T1000 (cell line): ENCODE results near the gene QSER1.
"Not testable (repeated sequence)": the region's sequence is repeated elsewhere in the genome, so short reads cannot be mapped to it uniquely, and the experiment has no call there.

Experiments
- DNase-seq: peaks from one replicate; lab custom pipeline; 2025; ENCODE audit warnings: mixed read lengths; lab: John Stamatoyannopoulos, UW

QSER1 gene

DNA sequence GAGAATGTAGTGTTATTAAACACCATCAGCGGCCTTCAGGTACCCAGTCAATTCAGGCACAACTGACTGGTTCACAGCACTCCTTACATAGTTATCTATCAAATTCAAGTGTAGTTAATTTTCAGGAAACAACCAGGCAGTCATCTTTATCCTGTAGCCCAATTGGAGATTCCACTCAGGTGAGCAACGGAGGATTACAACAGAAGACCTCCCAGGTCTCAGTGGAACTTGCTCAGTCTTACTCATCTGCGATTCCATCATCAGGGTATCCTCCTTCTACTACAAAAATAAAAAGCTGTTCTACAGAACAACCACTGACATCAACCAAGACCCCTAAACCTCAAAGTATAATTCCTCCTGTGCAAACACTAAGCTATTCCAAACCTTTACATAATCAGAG lies 39.6 kb downstream of the QSER1 start:
- no peak for DNase-seq

DNA sequence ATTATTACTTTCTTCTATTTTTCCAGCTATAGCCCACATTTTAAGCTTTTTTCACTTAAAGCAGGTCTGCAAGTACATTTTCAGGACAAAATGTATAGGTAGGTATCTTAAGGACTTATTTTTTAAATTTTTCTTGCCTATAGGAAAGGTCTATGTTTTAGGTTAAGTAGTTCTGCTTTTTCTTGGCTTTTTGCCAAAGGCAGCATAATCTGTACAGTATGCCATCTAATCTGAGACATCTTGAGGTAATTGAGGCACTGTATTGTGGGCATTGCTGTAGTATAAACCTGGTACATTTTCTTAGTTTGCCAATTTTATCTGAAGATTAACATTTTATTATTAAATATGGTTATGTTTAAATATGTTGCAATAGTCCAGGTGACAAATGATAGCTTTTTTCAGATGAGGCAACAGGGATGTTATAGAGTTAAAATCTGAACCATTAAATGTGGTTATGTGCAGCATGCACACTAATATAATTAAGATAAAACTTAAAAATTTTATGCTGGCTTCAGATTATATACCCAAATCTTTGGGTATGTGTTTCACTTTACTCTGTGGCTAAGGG lies 42.9 kb downstream of the QSER1 start:
- DNase-seq = no peak

GRCh38 chr11:32936178-32936577 lies 43.6 kb downstream of the QSER1 start:
- DNase-seq = not testable (repeated sequence)

DNA sequence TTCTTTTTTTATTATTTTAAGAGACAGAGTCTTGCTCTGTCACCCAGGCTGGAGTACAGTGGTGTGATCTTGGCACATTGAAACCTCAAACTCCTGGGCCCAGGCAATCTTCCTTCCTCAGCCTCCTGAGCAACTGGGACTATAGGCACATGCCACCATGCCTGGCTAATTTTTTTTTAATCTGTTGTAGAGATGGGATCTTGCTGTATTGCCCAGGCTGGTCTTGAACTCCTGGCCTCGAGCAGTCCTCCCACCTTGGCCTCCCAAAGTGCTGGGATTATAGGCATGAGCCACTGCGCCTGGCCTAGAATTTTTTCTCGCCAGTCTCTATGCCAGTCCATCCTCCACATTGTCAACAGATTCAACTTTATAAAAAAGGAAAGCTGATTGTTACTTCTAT lies 44.7 kb downstream of the QSER1 start:
- DNase-seq = not testable (repeated sequence)

DNA sequence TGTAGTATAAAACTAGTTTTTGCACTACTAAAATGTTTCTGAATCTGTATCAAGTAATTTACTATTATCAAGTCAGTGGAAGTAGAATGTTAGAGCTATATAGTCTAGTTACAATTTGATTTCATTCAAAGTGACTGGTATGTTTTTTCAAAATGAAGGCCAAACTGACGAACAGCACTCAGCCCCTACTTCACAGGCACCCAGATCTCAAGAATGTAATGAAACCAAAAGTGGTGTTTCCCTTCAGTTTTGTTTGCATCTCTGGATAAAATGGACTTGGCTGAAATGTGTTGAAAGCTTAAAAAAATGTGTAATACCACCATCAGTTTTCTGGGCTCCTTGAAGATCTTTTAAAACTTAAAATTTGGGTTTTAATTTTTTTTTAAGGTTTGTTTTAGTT lies 46.4 kb downstream of the QSER1 start:
- DNase-seq = no peak

DNA sequence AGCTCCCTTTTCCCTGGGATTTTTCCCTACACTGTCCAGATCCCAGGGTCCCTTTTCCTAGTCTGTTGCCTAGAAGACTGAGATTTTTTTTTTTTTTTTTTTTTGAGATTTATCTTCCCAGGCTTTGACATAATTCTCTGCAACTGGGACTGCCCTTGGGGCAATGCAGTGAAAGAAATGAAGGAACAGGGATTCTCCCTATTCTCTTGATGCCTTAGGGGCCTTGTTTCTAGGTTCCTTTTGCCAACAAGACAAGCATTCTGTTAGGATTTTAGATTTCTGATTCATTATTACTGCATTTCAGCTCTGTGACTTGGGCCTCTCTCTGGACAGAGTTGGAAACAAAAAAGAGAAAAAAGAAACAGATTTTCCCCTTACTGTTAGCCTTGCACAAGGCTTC lies 47.3 kb downstream of the QSER1 start:
- DNase-seq = no peak

DNA sequence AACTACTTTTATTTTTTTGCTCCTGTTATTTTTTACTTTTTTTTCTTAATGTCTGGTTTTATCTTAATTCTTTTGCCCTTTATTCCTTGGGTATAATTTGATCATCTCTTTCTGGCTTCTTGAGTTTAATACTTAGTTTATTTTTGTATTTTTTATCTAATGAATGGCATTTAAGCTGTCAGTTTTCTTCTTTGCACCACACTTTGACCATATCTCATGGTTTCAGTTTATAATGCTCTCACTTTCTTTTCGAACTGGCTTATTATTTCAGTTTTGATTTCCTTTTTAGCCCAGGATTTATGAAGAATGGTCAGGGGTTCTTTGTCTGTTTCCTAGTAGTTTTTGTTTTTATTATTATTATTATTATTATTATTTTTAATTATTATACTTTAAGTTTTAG lies 48.3 kb downstream of the QSER1 start:
- DNase-seq = no peak

GRCh38 chr11:32947978-32948377 lies 55.4 kb downstream of the QSER1 start:
- no peak for DNase-seq

GRCh38 chr11:32949739-32950138 lies 57.1 kb downstream of the QSER1 start:
- DNase-seq = no peak

- no peak for DNase-seq
Observed at GRCh38 chr11:32952421-32952820, 59.8 kb downstream of the QSER1 start.

DNA sequence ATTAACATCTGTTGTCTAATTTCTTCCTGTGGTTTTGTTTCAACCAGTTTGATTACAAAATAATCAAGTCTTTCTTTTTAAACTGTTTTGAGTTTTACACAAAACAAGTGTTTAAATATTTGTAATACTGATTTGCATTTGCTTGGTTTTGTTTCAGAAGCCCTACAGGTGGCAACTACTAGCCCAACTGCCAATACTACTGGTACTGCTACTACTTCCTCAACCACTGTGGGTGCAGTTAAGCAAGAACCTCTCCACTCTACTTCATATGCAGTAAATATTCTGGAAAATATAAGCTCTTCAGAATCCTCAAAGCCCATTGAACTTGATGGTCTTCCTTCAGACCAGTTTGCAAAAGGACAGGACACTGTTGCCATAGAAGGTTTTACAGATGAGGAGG lies 61.1 kb downstream of the QSER1 start:
- DNase-seq = no peak

- no peak for DNase-seq
Observed at GRCh38 chr11:32960553-32961164, 68.0 kb downstream of the QSER1 start.

DNA sequence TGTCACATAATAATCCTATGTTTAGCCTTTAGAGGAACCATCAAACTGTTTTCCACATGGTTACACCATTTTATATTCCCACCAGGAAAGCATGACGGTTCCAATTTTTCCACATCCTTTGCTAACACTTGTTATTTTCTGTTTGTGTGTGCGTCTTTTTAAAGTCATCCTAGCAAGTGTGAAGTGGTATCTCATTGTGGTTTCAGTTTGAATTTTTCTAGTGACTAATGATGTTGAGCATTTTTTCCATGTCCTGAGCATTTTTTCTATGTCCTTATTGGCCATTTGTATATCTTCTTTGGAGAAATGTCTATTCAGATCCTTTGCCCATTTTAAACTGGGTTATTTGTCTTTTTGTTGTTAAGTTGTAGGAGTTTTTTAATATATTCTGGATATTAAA lies 69.4 kb downstream of the QSER1 start:
- no peak for DNase-seq

GRCh38 chr11:32963721-32964120 lies 71.1 kb downstream of the QSER1 start:
- DNase-seq = no peak

GRCh38 chr11:32968541-32968940 lies 75.9 kb downstream of the QSER1 start:
- no peak for DNase-seq

DNA sequence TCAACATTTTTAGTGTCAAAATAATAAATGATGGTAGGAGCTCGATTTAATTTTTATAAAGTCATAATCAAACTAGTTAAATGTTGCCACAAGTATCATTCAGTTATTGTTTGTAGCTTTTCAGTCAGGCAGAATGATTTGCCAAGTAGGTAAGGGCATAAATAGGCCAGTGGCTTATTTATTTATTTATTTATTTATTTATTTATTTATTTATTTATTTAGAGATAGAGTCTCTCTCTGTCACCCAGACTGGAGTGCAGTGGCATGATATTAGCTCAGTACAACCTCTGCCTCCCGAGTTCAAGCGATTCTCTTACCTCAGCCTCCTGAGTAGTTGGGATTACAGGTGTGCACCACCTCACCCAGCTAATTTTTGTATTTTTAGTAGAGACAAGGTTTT lies 79.6 kb downstream of the QSER1 start:
- not testable (repeated sequence) for DNase-seq

DNA sequence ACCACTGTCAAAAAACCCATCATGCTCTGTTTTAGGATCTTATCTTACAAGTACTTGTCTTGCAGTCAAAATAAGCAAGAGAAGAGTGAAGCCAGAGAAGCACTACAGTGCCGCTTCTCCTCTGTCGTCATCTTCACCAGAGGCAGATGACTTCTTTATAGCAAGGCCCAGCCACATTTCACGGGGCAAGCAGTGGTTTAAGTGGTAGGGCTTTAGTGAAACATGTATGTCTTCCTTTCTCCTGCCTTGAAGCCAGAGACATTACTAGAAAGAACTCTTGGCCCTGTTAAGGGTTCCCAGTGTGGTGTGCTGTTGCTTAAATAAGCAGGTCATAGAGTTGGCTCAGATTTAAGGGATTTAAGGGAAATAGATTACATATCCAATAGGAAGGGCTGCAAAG lies 80.2 kb downstream of the QSER1 start:
- DNase-seq = no peak

- no peak for DNase-seq
Observed at GRCh38 chr11:32982626-32983025, 90.0 kb downstream of the QSER1 start.

- no peak for DNase-seq
Observed at GRCh38 chr11:32983506-32983905, 90.9 kb downstream of the QSER1 start.

DNA sequence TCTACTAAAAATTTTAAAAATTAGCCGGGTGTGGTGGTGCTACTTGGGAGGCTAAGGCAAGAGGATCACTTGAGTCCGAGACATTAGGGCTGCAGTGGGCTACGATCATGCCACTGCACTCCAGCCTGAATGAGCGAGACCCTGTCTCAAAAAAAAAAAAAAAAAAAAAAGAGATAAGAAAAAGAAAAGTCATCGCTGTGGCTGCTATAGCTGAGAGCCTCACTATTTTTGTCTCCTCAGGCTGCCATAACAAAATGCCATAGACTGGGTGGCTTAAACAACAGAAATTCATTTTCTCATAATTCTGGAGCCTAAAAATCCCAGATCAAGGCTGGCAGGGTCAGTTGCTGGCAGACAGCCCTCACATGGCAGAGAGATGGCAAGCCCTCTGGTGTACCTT lies 93.0 kb downstream of the QSER1 start:
- no peak for DNase-seq

DNA sequence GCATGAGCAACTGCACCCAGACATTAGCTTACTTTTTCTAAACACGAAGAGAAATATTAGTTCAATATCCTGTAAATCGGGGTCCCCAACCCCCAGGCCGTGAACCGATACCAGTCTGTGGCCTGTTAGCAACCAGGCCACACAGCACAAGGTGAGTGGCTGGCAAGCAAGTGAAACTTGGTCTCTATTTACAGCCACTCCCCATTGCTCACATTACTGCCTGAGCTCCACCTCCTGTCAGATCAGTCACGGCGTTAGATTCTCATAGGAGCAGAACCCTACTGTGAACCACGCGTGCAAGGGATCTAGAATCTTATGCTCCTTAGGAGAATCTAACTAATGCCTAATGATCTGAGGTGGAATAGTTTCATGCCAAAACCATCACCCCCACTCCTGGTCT lies 95.2 kb downstream of the QSER1 start:
- DNase-seq = no peak

GRCh38 chr11:32990481-32990880 lies 97.9 kb downstream of the QSER1 start:
- no peak for DNase-seq

GRCh38 chr11:32991427-32991826 lies 98.8 kb downstream of the QSER1 start:
- no peak for DNase-seq

DNA sequence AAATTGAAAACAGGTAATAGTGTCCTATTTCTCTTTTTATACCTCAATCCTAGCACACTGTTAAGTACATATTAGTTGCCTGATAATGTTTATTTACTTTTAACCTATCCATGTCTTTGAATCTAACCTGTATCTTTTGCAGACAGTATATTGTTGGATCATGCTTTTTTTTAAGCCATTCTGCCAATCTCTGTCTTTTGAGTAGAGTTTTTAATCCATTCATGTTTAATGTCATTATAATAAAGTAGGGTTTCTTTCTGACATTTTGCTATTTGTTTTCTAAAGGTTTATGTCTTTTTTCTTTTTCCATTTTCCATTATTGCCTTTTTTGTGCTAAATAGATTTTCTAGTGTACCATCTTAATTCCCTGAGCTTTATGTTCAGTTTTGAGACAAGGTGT lies 99.3 kb downstream of the QSER1 start:
- no peak for DNase-seq
